NCI-H526 treated with DMSO at 0.1 percent for 48 hours (cell line): ENCODE data around the gene REXO4.
"Not testable (repeated sequence)": the region's sequence is repeated elsewhere in the genome, so short reads cannot be mapped to it uniquely, and the experiment has no call there.

Experiments used
- DNase-seq: peaks from one replicate; lab custom pipeline; 2025; lab: John Stamatoyannopoulos, UW

Gene REXO4

GRCh38 chr9:133387680-133388079, 30.1 kb downstream of the REXO4 start:
- no peak for DNase-seq

- DNase-seq, result no peak
Observed at GRCh38 chr9:133386338-133386737, 31.5 kb downstream of the REXO4 start.

DNA sequence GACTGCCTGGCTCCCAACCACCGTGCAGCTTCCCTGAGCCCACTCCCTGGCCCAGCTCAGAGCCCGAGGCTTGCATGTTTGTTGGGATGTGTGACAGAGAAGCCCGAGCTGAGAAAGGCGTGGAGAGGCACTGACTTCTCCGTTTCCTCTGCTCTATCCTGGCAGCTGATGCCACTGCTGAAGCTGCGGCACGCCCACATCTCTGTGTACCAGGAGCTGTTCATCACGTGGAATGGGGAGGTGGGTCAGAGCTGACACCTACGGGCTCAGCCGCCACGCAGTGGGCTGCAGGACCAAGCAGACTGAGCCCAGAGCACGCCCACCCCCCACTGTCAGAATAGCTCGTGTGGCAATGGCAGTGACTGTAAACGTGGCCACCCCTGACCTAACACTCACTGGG, 32.4 kb downstream of the REXO4 start:
- no peak for DNase-seq

DNA sequence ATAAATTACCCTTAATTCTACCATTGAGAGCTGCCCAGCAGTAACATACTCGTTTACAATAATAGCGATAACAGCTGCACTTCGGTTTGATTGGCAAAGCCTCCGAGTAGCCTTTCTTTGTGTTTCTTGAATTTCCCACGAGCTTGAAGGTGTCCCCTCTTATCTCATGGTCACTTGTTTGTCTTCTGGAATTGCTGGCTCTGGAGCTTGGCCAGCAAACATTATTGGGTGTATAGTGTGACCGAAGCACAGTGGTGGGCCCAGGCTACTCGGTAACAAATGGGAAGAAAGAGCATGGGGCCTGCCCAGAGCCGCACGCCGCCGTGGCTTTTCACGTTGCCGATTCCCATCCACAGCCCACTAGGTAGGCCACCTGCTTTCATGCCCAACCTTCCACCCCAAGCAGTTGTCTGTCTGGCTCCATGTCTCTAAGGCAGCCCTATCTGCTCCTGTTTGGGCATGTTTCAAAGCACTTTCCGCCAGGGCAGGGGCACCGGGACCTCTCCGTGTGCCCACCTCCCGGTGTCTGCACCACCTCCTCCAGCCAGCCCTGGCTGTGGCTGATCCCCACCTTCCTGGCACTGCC, 33.0 kb downstream of the REXO4 start:
- no peak for DNase-seq

- no peak for DNase-seq
Observed at GRCh38 chr9:133383438-133383837, 34.4 kb downstream of the REXO4 start.

GRCh38 chr9:133382507-133383141, 35.2 kb downstream of the REXO4 start:
- no peak for DNase-seq

DNA sequence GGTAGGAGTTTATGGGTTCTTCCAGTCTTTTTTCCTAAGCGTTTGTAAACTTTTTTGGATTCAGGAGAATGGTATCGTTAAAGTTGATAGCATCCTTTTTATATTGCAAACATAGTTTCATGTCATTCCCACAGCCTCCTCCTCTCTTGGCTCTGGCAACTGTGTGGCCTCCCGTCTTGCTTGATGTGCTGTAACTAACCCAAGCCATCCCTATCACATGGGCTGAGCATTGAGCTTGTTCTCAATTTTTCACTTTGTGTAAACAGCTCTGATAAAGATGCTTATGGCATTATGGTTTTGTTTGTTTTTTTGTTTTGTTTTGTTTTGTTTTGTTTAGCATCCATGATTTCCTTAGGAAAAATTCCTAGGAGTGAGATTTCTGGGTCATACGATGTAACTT, 37.1 kb downstream of the REXO4 start:
- DNase-seq, result no peak

DNA sequence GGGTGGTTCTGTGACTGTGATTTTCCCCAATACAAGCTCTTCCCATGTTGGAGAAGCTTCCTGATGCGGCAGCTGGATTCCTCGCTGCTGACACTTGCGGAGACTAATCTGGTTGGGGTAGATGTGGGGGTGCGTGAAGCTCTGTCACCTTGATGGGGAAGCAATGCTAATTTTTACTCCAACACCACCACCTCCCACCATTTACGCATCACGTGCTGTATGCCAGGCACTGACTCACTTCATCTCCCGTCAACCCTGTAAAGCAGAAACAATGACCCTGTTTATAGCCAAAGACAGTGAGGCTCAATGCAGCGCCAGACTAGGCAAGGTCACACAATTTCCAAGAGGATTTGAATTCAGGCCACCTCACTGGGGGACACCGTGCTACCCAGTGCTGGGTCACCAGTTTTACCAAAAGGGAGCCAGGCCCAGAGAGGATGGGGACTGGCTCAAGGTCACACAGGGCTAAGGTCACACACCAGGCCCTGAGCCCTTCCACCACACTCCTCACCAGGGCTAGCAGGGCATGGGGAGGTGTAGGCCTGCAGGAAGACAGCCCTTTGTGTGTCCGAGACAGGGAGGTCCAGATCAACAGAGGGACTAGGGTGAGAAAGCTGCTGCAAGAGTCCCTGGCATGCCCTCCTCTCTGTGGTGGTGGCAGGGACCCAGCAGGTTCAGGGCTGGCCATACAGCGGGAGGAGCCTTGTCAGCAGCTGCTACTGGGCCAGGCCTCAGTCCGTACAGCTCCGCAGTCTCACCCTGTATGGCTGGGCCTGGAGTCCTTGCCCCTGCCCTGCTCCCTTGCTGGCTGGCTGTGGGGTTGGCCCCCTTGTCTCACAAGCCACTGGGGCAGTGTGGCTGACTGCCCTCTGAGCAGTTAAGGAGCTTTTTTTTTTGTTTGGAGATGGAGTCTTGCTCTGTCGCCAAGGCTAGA, 38.4 kb downstream of the REXO4 start:
- no peak for DNase-seq

DNA sequence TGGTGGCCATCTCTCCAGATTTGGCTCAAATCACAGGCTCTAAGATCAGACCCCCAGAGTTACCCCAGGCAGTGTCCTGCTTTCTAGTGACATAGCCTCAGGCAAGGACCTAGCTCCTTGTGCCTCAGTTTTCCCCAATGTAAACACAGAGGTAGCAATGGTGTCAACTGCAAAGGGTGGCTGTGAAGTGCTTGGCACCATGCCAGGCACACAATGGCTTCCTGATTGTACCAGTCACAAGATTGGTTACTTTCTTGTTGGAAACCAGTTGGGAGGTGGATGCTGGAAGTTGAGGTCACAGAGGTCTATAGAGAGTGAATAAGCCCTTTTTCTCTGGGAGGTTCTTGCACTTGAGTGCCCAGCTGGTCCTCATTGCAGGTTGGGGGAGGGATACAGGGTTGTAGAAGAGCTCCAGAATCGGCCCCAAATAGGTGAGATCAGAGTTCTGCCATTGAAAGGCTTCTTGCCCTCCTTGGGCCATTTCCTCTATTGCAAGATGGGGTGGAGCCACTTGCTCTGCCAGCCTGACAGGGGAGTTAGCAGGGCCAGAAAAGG, 39.3 kb downstream of the REXO4 start:
- no peak for DNase-seq

DNA sequence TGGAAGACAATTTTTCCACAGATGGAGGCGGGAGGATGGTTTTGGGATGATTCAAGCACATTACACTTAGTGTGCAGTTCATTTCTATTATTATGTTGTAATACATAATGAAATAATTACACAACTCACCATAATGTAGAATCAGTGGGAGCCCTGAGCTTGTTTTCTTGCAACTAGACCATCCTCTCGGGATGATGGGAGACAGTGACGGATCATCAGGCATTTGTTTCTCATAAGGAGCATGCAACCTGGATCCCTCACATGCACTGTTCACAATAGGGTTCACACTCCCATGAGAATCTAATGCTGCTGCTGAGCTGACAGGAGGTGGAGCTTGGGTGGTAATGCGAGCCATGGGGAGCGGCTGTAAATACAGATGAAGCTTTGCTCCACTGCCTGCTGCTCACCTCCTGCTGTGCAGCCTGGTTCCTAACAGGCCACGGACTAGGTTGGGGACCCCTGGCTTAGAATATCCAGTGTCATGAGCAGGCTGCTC, 40.0 kb downstream of the REXO4 start:
- DNase-seq, result no peak

- not testable (repeated sequence) for DNase-seq
Observed at GRCh38 chr9:133377280-133377679, 40.5 kb downstream of the REXO4 start.

DNA sequence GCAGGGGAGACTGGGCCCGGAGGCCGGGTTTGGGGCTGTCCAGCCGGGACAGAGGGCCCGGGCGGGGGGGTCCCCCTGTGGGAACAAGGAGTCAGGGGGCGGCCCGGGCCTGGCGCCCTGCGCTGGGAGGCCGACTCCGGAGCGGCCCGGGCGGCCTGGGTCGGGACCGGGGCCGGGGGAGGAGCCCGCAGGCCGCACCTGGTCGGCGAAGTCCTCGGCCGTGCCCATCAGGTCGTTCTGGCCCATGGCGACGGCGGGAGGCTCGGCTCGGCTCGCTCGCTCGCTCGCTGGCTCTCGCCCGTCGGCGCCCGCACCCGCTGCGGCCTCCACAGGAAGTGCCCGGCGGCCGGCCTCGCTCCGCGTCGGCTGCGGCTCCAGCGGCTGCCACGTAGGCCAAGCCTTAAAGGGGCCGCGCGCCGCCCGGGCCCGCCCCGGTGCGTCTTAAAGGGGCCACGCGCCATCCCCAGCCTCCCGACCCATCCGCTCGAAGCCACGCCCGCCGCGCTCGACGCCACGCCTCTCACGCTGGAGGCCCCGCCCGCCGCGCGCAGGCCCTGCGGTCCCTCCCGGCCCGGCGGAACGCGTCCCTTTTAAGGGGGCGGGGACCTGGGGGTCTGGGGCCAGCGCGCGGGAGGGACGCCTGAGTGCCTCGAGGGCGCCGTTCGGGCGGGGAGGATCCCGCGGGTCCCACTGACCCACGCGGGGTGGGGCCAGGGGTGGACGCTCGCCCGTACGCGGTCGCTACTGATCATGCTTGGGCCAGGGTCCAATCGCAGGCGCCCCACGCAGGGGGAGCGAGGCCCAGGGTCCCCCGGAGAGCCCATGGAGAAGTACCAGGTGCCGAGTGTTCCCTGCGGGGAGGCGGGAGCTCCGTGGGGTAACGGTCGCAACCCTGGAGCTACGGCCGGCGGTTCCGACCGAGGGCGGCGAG, 41.8 kb downstream of the REXO4 start, which contains the start of the genes STKLD1 and SURF4:
Gene STKLD1 (plus strand): TSS at position 643 of the 931 bp plus-strand sequence. CDS start 108 bp downstream, at position 751.
Gene SURF4 (minus strand): TSS at position 337 of the 931 bp plus-strand sequence. CDS start 91 bp downstream, at position 246.
- DNase-seq, result peak; percentile 79

DNA sequence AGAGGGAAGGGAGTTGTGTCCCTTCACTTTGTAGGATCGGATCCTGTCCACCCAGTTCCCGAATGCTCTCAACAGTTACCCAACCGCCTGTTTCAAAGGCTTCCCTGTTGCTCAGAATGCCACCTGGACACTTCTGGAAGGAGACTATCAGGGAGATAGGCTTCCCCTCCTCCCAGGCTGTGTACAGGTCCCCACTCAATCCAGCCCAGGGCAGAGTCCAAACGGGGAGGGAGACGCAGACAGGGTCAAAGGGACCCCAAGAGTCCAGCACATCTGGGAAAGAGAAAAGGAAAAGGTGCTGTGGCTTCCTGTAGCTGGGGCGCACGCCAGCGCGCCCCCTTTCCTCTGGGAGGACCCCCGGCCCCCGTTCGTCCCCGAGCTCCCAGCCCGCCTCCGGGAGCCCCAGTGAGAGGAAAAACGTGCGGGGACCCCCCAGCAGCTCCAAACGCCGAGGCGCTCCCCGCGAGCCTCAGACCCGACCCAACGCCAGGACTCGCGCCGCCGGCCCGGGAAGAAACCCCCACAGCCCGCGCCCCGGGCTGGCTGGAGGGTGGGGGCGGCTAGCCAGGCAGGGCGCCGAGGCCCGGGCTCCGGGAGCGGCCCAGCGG, 42.6 kb downstream of the REXO4 start:
- no peak for DNase-seq

- no peak for DNase-seq
Observed at GRCh38 chr9:133374612-133375115, 43.1 kb downstream of the REXO4 start.

GRCh38 chr9:133372144-133372543, 45.7 kb downstream of the REXO4 start:
- DNase-seq, result no peak

DNA sequence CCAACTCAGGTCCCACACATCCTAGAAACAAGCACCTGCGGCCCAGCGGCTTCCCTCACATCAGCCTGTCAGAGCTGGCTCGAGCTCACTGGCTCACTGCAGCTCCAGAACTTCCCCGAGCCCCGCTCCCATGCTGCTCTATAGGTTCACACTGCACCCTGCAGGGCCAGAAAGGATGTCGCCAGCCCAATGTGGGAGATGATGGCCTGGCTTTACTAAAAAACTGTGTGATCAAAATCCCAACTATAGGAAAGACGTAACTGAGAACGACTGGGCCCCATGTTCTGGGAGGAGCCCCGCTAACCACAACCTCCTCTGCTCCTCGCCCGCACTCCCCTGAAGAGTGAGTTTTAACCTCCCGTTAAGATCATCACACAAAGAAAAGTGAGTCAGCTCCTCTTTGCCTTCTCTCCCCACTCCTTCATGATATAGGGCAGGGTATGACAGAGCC, 46.5 kb downstream of the REXO4 start:
- DNase-seq, result no peak

GRCh38 chr9:133370685-133371084, 47.1 kb downstream of the REXO4 start:
- DNase-seq, result no peak

DNA sequence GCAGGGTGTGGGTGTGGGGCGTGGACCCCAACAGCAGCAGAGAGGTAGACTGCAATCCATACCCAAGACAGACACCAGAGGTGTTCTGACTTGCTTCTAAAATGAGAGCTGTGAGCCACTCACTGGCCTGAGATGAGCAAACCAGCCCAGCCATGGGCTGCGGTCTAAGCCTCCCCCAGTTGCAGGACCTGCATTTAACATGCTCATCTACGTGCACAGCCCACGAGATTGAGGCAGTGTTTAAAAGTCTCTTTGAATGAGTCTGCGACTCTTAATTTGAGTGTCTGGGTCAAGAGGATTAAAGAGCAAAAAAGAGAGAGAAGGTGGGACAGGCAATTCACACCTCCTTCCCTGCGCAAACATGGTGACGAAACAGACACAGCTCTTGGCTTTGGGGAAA, 47.9 kb downstream of the REXO4 start:
- DNase-seq, result no peak

DNA sequence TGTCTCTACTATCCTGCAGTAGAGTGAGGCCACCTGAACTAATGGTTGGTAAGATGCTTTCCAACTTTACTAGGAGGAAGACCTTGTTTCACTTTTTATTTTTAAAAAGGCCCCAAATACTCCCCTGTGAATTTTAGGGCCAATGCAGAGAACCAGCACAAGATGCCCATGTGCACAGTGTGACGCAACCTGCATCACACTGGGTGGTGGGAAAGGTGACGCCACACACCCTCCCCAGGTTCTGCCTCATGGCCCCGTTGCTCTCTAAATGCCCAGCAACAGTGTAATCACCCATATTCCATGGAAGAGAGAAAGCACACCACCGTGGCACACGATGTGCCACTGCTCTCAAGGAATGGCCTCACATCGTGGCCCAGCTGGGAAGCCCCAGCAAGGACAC, 48.4 kb downstream of the REXO4 start:
- no peak for DNase-seq

DNA sequence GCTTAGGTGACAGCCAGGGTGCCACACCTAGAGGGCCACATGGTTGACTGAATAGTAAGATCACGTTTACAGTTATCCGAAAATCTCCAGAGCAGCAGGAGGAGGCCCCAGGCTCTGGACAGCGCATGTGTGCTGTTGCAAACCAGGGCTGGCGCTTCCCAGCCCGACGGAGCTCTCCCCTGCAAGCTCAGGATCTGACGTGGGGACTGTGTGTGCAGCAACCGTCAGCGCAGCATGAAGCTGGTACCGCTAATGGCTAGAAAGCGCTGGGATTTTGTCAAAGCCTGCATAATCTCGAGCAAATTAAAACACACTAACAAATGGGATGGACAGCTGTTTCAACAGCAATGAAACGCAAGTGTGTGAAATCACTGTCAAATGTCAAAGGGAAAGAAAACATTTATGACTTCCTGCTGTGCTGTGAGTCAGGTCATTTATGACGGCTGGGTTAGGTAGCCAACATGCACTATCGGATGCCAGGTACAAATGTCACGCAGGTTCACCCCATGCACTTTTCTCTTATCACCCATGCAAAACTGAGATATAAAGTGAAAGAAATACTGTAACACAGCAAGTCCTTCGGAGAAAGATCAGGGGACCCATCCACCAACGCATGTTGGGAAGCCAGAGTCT, 49.4 kb downstream of the REXO4 start:
- no peak for DNase-seq
